Esophagus muscularis mucosa (tissue), 4 donors: Measurements from ENCODE around the gene SUSD6.

ENCODE experiments used
- EP300 ChIP-seq: sonication (generic); formaldehyde crosslinking; IDR thresholded peaks from one replicate; pipeline ENCODE4 v1.6.1; 2017; ENCODE audit warnings: antibody characterized with exemption
- POLR2A ChIP-seq: fragments of 450-650 bp; IDR thresholded peaks from one replicate; pipeline ENCODE4 v1.6.1; 2017; ENCODE audit warnings: antibody characterized with exemption, moderate library complexity, mild to moderate bottlenecking, low read depth
- POLR2AphosphoS5 ChIP-seq, 2 donors: sonication (generic); formaldehyde crosslinking; IDR thresholded peaks; one replicate each; pipeline ENCODE4 v1.6.1; 2017; ENCODE audit warnings: antibody characterized with exemption in 2 of 2
- TF ChIP-seq, protein P1 (sequence below), 3 experiments: fragments of 200-600 bp in 2 of 3; fragments of 450-650 bp in 1 of 3; sonication (generic) in 2 of 3; IDR thresholded peaks; one replicate each; pipeline ENCODE4 v1.5.1; 2017 to 2019; ENCODE audit warnings: antibody characterized with exemption in 3 of 3, mild to moderate bottlenecking in 2 of 3, moderate library complexity in 1 of 3

DNA sequence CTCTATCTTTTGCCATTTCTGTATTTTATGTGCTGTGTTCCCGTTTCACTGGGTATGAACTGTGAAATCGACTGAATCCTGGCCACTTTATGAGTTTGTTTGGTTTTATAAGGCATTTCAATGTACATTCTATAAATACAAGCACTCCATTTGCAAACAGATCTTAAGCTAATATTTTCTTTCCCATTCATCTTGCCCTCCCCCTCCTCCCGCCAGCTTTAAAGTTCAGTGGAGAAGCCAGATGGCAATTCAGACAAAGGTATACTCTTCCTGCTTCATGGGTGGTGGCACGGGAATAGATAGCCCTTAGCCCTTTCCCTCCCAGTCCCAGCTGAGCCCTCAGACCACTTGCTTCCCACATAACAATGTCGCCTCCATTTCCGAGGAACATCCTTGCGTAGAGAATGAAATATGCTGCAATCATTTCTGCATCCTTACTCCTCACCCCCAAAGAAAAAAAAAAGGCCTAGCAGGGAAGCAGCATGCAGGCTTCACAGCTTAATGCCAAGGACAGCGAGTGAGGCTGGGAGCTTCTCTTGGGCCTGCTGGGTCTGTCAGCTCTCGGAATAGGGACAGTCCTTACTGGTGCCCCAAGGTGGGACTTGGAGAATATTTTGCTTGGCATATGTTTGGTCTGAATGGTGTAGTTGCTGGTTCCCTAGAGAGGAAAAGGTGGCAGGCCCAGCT is 102.7 kb downstream of the SUSD6 start:
- TF ChIP-seq, protein P1, sequence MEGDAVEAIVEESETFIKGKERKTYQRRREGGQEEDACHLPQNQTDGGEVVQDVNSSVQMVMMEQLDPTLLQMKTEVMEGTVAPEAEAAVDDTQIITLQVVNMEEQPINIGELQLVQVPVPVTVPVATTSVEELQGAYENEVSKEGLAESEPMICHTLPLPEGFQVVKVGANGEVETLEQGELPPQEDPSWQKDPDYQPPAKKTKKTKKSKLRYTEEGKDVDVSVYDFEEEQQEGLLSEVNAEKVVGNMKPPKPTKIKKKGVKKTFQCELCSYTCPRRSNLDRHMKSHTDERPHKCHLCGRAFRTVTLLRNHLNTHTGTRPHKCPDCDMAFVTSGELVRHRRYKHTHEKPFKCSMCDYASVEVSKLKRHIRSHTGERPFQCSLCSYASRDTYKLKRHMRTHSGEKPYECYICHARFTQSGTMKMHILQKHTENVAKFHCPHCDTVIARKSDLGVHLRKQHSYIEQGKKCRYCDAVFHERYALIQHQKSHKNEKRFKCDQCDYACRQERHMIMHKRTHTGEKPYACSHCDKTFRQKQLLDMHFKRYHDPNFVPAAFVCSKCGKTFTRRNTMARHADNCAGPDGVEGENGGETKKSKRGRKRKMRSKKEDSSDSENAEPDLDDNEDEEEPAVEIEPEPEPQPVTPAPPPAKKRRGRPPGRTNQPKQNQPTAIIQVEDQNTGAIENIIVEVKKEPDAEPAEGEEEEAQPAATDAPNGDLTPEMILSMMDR (IDR thresholded peaks at IDR 0.05): no peak
- TF ChIP-seq POLR2A: no peak
- TF ChIP-seq EP300: no peak
- TF ChIP-seq POLR2AphosphoS5 (IDR thresholded peaks at IDR 0.05): no peak
